Astrocyte (in vitro differentiated cells and primary cell): Measurements from ENCODE around the gene MEIOSIN. TPM values are rescaled to one million over a fixed set of nuclear protein-coding genes. Genes with fewer than 3 reads are reported as not detected.
A peak's percentile ranks its signal among the peaks of the same experiment; 100 is the strongest.

ENCODE experiments used
- DNase-seq: peaks from one replicate; pipeline ENCODE4 v3.0.0-alpha.2; 2010; ENCODE audit warnings: low read depth
- FAIRE-seq: peaks from 2 replicates; lab custom pipeline; 2011; peaks lifted over from hg19 to GRCh38; lab: Jason Lieb, UNC
- H2AFZ ChIP-seq: 2 replicates; pipeline ENCODE4 v1.6.0; 2012; ENCODE audit warnings: low read depth, low read length, inconsistent platforms
- H3K27ac ChIP-seq: 2 replicates; pipeline ENCODE4 v1.5.1; 2011; ENCODE audit warnings: low read depth, low read length, inconsistent platforms
- H3K27me3 ChIP-seq: 2 replicates; pipeline ENCODE4 v1.6.0; 2011; ENCODE audit warnings: low read length, inconsistent platforms; ENCODE audit not compliant: insufficient read depth
- H3K36me3 ChIP-seq: 2 replicates; pipeline ENCODE4 v1.5.1; 2011; ENCODE audit warnings: low read length, inconsistent platforms; ENCODE audit not compliant: insufficient read depth
- H3K4me1 ChIP-seq: 2 replicates; pipeline ENCODE4 v1.5.1; 2011; ENCODE audit warnings: low read length, inconsistent platforms; ENCODE audit not compliant: insufficient read depth
- H3K4me2 ChIP-seq: 2 replicates; pipeline ENCODE4 v1.6.0; 2012; ENCODE audit warnings: low read length, inconsistent platforms
- H3K4me3 ChIP-seq: 2 replicates; pipeline ENCODE4 v1.5.1; 2011; ENCODE audit warnings: low read depth, mild to moderate bottlenecking, low read length, inconsistent platforms; ENCODE audit not compliant: insufficient read depth
- H3K79me2 ChIP-seq: 2 replicates; pipeline ENCODE4 v1.6.0; 2012; ENCODE audit warnings: mild to moderate bottlenecking, low read length, inconsistent platforms; ENCODE audit not compliant: insufficient read depth
- H3K9ac ChIP-seq: 2 replicates; pipeline ENCODE4 v1.6.0; 2012; ENCODE audit warnings: mild to moderate bottlenecking, low read length, inconsistent platforms
- H3K9me3 ChIP-seq: 2 replicates; pipeline ENCODE4 v1.5.1; 2012; ENCODE audit warnings: low read depth, mild to moderate bottlenecking, low read length, inconsistent platforms; ENCODE audit not compliant: insufficient read depth
- H4K20me1 ChIP-seq: 2 replicates; pipeline ENCODE4 v1.6.0; 2012; ENCODE audit warnings: low read length, inconsistent platforms; ENCODE audit not compliant: insufficient read depth
- H3K27ac Mint-ChIP-seq: one replicate; pipeline ENCODE4 v1.8.0; 2021; ENCODE audit warnings: mild to moderate bottlenecking, mixed read lengths; ENCODE audit not compliant: unreplicated experiment
- H3K27me3 Mint-ChIP-seq: one replicate; pipeline ENCODE4 v1.8.0; 2021; ENCODE audit warnings: low read depth, mixed read lengths; ENCODE audit not compliant: unreplicated experiment
- H3K36me3 Mint-ChIP-seq: one replicate; pipeline ENCODE4 v1.8.0; 2021; ENCODE audit warnings: low read depth, mixed read lengths; ENCODE audit not compliant: unreplicated experiment
- H3K4me1 Mint-ChIP-seq: one replicate; pipeline ENCODE4 v1.8.0; 2021; ENCODE audit warnings: low read depth, mixed read lengths; ENCODE audit not compliant: unreplicated experiment
- H3K4me3 Mint-ChIP-seq: one replicate; pipeline ENCODE4 v1.8.0; 2021; ENCODE audit warnings: mild to moderate bottlenecking, moderate library complexity, mixed read lengths; ENCODE audit not compliant: unreplicated experiment
- H3K9me3 Mint-ChIP-seq: one replicate; pipeline ENCODE4 v1.8.0; 2021; ENCODE audit warnings: mild to moderate bottlenecking, mixed read lengths; ENCODE audit not compliant: unreplicated experiment
- EZH2 ChIP-seq: IDR thresholded peaks from 2 replicates; pipeline ENCODE4 v1.6.1; 2012; ENCODE audit warnings: mild to moderate bottlenecking, low read length, inconsistent platforms; ENCODE audit not compliant: insufficient read depth
- total RNA-seq: library from RNA; stranded (reverse); gene quantifications from 2 replicates; pipeline ENCODE4 v1.2.1, GENCODE V29; 2021
- TF ChIP-seq, protein P1 (sequence below): IDR thresholded peaks from 2 replicates; pipeline ENCODE4 v1.5.1; 2011; ENCODE audit warnings: low read depth, mild to moderate bottlenecking, inconsistent platforms, low read length, moderate library complexity; ENCODE audit not compliant: insufficient read depth

MEIOSIN gene
- total RNA-seq, 1 donor from 2014 or later: not detected

DNA sequence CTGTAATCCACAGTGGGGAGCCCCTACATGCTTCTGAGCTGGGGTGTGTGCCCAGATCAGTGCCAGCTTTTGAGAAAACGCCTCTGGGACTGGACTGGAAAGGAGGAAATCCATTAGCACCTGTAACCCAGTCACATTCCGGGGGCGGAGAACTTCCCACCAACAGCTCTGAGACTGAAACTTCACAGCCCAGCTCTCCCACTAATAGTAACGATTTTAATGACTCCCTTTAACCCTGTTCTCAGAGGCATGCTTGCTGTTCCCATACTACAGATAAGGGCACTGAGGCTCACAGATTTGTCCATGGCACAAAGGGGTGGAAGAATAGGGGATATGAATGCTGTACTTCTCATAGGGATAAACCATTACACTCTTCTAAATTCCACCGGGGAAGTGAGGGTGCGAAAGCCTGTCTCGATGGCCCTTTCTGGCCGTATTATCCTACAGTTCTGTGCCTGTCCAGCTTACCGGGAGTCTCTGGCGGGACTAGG, 3.4 kb upstream of the MEIOSIN start:
- Histone ChIP-seq H3K4me2 (peak overlapping the region; percentile 100), H3K36me3 (no peaks in the 10 kb centered on the region), H3K79me2 (peaks cover 59% of the 10 kb centered on the region), H3K9me3 (no peaks in the 10 kb centered on the region), H4K20me1 (peaks cover 38% of the 10 kb centered on the region), H2AFZ (peak overlapping the region; percentile 82), H3K4me1 (no peaks in the 10 kb centered on the region), H3K4me3 (peak overlapping the region; percentile 97), H3K27ac (peak overlapping the region; percentile 36), H3K27me3 (no peaks in the 10 kb centered on the region), H3K9ac (peak overlapping the region; percentile 97)
- Mint-ChIP-seq H3K27ac (peak overlapping the region; percentile 76), H3K9me3 (no peaks in the 10 kb centered on the region), H3K36me3 (peaks cover 4% of the 10 kb centered on the region), H3K4me1 (peaks cover 1% of the 10 kb centered on the region), H3K4me3 (peak overlapping the region; percentile 98), H3K27me3 (no peaks in the 10 kb centered on the region)
- TF ChIP-seq, protein P1, sequence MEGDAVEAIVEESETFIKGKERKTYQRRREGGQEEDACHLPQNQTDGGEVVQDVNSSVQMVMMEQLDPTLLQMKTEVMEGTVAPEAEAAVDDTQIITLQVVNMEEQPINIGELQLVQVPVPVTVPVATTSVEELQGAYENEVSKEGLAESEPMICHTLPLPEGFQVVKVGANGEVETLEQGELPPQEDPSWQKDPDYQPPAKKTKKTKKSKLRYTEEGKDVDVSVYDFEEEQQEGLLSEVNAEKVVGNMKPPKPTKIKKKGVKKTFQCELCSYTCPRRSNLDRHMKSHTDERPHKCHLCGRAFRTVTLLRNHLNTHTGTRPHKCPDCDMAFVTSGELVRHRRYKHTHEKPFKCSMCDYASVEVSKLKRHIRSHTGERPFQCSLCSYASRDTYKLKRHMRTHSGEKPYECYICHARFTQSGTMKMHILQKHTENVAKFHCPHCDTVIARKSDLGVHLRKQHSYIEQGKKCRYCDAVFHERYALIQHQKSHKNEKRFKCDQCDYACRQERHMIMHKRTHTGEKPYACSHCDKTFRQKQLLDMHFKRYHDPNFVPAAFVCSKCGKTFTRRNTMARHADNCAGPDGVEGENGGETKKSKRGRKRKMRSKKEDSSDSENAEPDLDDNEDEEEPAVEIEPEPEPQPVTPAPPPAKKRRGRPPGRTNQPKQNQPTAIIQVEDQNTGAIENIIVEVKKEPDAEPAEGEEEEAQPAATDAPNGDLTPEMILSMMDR: no peak
- no peak for TF ChIP-seq EZH2
- FAIRE-seq (no peak), DNase-seq (no peak)

DNA sequence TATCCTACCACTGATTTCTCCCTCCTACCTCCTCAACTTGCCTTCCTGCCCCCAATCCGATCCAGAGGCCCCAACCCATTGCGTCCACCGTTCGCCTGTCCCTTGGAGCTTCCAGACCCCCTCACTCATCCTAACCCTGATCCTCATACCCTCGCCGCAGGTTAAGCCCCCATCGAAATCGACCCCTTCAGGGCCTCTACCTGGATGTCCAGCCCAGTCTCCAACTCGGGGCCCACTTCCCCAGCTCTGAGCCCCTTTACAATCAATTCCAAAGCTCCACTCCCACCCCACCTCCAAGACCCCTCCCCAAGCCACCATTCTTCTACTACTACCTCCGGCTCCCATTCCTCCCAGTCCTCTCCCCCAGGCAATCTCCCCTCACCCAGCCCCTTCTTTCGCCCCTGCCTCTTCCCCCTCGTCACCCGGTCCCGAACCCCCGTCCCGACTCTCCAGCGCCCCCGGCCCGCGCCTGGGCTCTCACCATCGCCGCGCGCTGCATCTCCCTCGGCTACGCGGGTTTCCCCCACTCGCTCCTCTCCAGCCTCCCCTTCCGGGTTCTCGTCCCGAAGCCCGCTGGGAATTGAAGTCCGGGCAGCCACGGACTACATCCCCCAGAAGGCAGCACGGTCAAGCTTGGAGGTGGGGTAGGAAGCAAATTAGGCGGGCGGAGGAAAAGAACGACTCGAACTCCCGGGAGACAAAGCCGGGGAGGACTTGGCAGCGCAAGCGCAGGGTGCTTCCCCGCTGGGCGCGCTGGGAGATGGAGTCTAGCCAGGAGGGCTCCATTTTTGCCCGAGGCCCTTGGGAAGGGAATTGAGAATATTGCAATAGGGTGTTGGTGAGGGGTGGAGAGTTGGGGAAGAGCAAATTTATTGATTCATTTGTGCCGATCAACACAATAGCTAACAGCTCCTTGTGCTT, 2.6 kb upstream of the MEIOSIN start, which contains the start of gene FBXO46:
FBXO46 (minus strand) TSS at position 529 of the 921 bp plus-strand sequence. CDS start 17,401 bp downstream, outside the sequence.
- Histone ChIP-seq H2AFZ (peak within 1 kb of the TSS; percentile 82), H3K79me2 (peaks cover 51% of the 10 kb centered on the region), H3K36me3 (no peaks in the 10 kb centered on the region), H3K4me1 (no peaks in the 10 kb centered on the region), H3K9me3 (no peaks in the 10 kb centered on the region), H3K27me3 (no peaks in the 10 kb centered on the region), H3K9ac (peak within 1 kb of the TSS; percentile 97), H3K27ac (peak within 1 kb of the TSS; percentile 36), H3K4me3 (peak within 1 kb of the TSS; percentile 97), H4K20me1 (peaks cover 34% of the 10 kb centered on the region), H3K4me2 (peak within 1 kb of the TSS; percentile 100)
- no peak for FAIRE-seq
- peak; percentile 95 for DNase-seq
- Mint-ChIP-seq H3K27ac (peak within 1 kb of the TSS; percentile 87), H3K27me3 (peaks cover 2% of the 10 kb centered on the region), H3K4me1 (peaks cover 1% of the 10 kb centered on the region), H3K36me3 (peaks cover 4% of the 10 kb centered on the region), H3K4me3 (peak within 1 kb of the TSS; percentile 98), H3K9me3 (no peaks in the 10 kb centered on the region)
- TF ChIP-seq EZH2: no peak
- TF ChIP-seq, protein P1: no peak
